ENCODE results near the gene SAE1.

DNA sequence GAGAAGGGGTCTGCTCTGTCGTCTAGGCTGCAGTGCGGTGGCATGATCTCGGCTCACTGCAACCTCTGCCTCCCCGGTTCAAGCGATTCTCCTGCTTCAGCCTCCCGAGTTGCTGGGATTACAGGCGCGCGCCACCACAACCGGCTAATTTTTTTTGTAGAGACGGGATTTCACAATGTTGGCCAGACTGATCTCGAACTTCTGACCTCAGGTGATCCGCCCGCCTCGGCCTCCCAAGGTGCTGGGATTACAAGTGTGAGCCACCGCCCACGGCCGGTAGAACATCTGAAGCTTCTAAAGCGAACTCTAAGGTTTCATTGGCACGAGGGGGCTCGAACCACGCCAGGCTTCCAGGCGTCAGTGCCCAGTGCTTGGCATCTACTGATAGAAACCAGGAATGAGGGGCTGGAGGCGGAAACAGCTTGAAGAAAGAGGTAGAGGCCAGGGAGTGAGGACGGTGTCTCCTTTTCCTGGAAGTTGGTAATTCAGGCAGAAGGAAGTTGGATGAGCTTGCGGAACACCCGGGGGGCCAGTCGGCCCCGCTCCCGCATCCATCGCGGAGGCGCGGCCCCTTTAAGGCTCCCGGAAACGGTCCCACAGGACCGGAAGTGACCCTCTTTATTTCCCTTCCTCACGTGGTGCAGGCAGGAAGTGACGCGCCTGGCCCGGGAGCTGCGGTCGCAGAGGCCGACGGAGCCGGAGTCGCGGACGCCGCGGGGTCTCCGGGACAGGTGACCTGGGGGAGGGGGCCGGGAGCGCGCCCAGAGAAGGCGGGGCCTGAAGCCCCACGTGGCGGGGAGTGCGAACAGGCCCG lies 125.5 kb downstream of the SAE1 start, which contains the start of gene CCDC9:
- TF ChIP-seq, protein P1, sequence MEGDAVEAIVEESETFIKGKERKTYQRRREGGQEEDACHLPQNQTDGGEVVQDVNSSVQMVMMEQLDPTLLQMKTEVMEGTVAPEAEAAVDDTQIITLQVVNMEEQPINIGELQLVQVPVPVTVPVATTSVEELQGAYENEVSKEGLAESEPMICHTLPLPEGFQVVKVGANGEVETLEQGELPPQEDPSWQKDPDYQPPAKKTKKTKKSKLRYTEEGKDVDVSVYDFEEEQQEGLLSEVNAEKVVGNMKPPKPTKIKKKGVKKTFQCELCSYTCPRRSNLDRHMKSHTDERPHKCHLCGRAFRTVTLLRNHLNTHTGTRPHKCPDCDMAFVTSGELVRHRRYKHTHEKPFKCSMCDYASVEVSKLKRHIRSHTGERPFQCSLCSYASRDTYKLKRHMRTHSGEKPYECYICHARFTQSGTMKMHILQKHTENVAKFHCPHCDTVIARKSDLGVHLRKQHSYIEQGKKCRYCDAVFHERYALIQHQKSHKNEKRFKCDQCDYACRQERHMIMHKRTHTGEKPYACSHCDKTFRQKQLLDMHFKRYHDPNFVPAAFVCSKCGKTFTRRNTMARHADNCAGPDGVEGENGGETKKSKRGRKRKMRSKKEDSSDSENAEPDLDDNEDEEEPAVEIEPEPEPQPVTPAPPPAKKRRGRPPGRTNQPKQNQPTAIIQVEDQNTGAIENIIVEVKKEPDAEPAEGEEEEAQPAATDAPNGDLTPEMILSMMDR (IDR thresholded peaks at IDR 0.05), result no peak
- TF ChIP-seq EZH2 (IDR thresholded peaks at IDR 0.05; ENCODE audit: borderline replicate concordance, insufficient read depth, low read depth, low read length, poor library complexity, severe bottlenecking), result no peak
